ENCODE measurements around the gene STRAP. TPM values are rescaled to one million over a fixed set of nuclear protein-coding genes. Genes with fewer than 3 reads are reported as not detected.
"Not testable (repeated sequence)": the region's sequence is repeated elsewhere in the genome, so short reads cannot be mapped to it uniquely, and the experiment has no call there.

STRAP gene
- total and polyA plus RNA-seq, 10 of the 15 experiments (the other 5 are each of a cell fraction or from before 2014, with no cell fraction given): 64.3 to 281 (median 119) TPM

DNA sequence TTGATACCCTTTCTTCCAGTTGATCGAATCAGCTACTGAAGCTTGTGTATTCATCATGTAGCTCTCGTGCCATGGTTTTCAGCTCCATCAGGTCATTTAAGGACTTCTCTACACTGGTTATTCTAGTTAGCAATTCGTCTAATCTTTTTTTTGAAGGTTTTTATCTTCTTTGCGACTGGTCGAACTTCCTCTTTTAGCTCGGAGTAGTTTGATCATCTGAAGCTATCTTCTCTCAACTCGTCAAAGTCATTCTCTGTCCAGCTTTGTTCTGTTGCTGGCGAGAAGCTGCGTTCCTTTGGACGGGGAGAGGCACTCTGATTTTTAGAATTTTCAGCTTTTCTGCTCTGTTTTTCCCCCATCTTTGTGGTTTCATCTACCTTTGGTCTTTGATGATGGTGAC lies 66.3 kb downstream of the STRAP start:
- H3K9ac ChIP-seq (ENCODE audit: control insufficient read depth, insufficient read depth, low read length); intact Hi-C loops (cut with micrococcal nuclease; ENCODE audit: unreplicated experiment); POLR2A ChIA-PET; FAIRE-seq; in situ Hi-C loops (cut with MboI); H3K9me3 ChIP-seq (replicated peaks; ENCODE audit: control insufficient read depth, insufficient read depth, low read length); H3K27me3 ChIP-seq (replicated peaks in 1 of 2; ENCODE audit: control insufficient read depth in 2 of 2, insufficient read depth in 2 of 2, low read length in 1 of 2); CTCF ChIA-PET; H2AFZ ChIP-seq (ENCODE audit: control insufficient read depth, low read depth, low read length); ATAC-seq; H3K4me3 ChIP-seq; H3K4me1 ChIP-seq (ENCODE audit: control insufficient read depth, insufficient read depth, low read length); SMC1A ChIA-PET (ENCODE audit: uncharacterized antibody, unreplicated experiment); H3K4me2 ChIP-seq (ENCODE audit: control insufficient read depth, insufficient read depth); DNase-seq (ENCODE audit: low read depth, low spot score); RAD21 ChIA-PET (ENCODE audit: unreplicated experiment); H3K79me2 ChIP-seq (ENCODE audit: control insufficient read depth, insufficient read depth, low read length); H3K36me3 ChIP-seq (ENCODE audit: control insufficient read depth in 2 of 2, insufficient read depth in 2 of 2, low read length in 1 of 2); H4K20me1 ChIP-seq (ENCODE audit: control insufficient read depth, insufficient read depth); BruUV-seq (replicated peaks); H3K27ac ChIP-seq (ENCODE audit: control insufficient read depth, insufficient read depth): not testable (repeated sequence)
- 93% methylated on average over 10 of the region's 10 CpGs for WGBS (ENCODE audit: insufficient coverage, insufficient replicate concordance, low lambda C conversion rate, missing lambda C conversion rate)

Other genes with a start within 250 kb of the STRAP start
- gene EPS8, start 93.0 kb upstream of the STRAP start, total RNA-seq (2014; rRNA removed): 4.7 TPM in 2 replicates
- 3.4 and 4.7 TPM in 2 replicates for gene EPS8, start 93.0 kb upstream of the STRAP start, total RNA-seq (2014; rRNA removed; fragmentation: Illumina TruSeq; extraction: Trizol)
- 3.2 TPM in 2 replicates for gene EPS8, start 93.0 kb upstream of the STRAP start, total RNA-seq (2021)
- gene EPS8, start 93.0 kb upstream of the STRAP start, polyA plus RNA-seq (2011; rRNA removed): 127 and 173 TPM in 2 replicates
- 3.1 and 3.8 TPM in 2 replicates for gene EPS8, start 93.0 kb upstream of the STRAP start, polyA plus RNA-seq (2014; fragmentation: Illumina TruSeq; extraction: Trizol)
- 1 to 10 TPM; 1.3 to 1.6 TPM for gene EPS8, start 93.0 kb upstream of the STRAP start, polyA plus RNA-seq (2014; fragmentation: Nextera tagmentation; extraction: Ambion mirVana)
- gene EPS8, start 93.0 kb upstream of the STRAP start, polyA plus RNA-seq (2014; rRNA removed): 3.3 and 3.4 TPM in 2 replicates
- 1 to 10 TPM; 2.8 to 4.2 TPM for gene EPS8, start 93.0 kb upstream of the STRAP start, polyA plus RNA-seq (2016; fragmentation: Nextera tagmentation; extraction: Ambion mirVana)
- gene DERA, start 28.9 kb downstream of the STRAP start, total RNA-seq (2014; rRNA removed): 37.9 and 49.8 TPM in 2 replicates
- 42.3 and 42.6 TPM in 2 replicates for gene DERA, start 28.9 kb downstream of the STRAP start, total RNA-seq (2014; rRNA removed; fragmentation: Illumina TruSeq; extraction: Trizol)
- 33.4 and 34.9 TPM in 2 replicates for gene DERA, start 28.9 kb downstream of the STRAP start, total RNA-seq (2021)
- gene DERA, start 28.9 kb downstream of the STRAP start, polyA plus RNA-seq (2011; rRNA removed): 39.3 and 60.6 TPM in 2 replicates
- gene DERA, start 28.9 kb downstream of the STRAP start, polyA plus RNA-seq (2014; fragmentation: Illumina TruSeq; extraction: Trizol): 36.9 and 59.1 TPM in 2 replicates
- gene DERA, start 28.9 kb downstream of the STRAP start, polyA plus RNA-seq (2014; fragmentation: Nextera tagmentation; extraction: Ambion mirVana): 10 to 100 TPM; 64.2 to 97.1 TPM
- gene DERA, start 28.9 kb downstream of the STRAP start, polyA plus RNA-seq (2014; rRNA removed): 35.0 and 36.2 TPM in 2 replicates
- gene DERA, start 28.9 kb downstream of the STRAP start, polyA plus RNA-seq (2016; fragmentation: Nextera tagmentation; extraction: Ambion mirVana): 10 to 100 TPM; 71.0 to 76.4 TPM

Measured in GM12878 (cell line).